ENCODE data around the gene PPARD.

DNA sequence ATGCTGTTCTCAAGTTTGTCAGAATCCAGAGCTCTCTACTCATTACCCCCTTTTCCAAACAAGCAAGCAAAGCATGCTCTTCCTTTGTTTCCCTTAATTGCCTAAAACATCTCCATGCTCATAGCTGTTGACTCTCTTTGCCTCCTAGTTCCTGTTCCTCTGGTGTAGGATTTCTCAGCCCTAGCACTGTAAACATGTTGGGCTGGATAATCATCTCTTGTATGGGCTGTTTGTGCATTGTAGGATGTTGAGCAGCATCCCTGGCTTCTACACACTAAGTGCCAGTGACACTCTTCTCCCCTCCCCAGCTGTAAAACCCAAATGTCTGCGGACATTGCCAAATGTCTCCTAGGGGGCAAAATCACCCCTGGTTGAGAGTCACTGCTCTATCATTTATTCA is 14.0 kb downstream of the PPARD start:
- no peak for TF ChIP-seq POLR2A (IDR thresholded peaks at IDR 0.05)
- TF ChIP-seq, protein P1, sequence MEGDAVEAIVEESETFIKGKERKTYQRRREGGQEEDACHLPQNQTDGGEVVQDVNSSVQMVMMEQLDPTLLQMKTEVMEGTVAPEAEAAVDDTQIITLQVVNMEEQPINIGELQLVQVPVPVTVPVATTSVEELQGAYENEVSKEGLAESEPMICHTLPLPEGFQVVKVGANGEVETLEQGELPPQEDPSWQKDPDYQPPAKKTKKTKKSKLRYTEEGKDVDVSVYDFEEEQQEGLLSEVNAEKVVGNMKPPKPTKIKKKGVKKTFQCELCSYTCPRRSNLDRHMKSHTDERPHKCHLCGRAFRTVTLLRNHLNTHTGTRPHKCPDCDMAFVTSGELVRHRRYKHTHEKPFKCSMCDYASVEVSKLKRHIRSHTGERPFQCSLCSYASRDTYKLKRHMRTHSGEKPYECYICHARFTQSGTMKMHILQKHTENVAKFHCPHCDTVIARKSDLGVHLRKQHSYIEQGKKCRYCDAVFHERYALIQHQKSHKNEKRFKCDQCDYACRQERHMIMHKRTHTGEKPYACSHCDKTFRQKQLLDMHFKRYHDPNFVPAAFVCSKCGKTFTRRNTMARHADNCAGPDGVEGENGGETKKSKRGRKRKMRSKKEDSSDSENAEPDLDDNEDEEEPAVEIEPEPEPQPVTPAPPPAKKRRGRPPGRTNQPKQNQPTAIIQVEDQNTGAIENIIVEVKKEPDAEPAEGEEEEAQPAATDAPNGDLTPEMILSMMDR (IDR thresholded peaks at IDR 0.05) = no peak

All from lower leg skin (tissue), 3 donors.